Neural cell (in vitro differentiated cells): ENCODE measurements around the gene URB2.

Experiments
- CTCF ChIP-seq: fragments of 450-650 bp; IDR thresholded peaks from 2 replicates; pipeline ENCODE4 v1.5.1; 2014; ENCODE audit warnings: antibody characterized with exemption, mild to moderate bottlenecking, moderate library complexity; ENCODE audit not compliant: poor library complexity, severe bottlenecking
- EP300 ChIP-seq: fragments of 450-650 bp; conservative IDR thresholded peaks from 2 replicates; pipeline ENCODE4 v1.6.1; 2014; ENCODE audit warnings: antibody characterized with exemption, mild to moderate bottlenecking, moderate library complexity; ENCODE audit not compliant: poor library complexity, severe bottlenecking
- TAF1 ChIP-seq: IDR thresholded peaks from 2 replicates; pipeline ENCODE4 v1.6.1; 2012; ENCODE audit warnings: low read depth

GRCh38 chr1:229671310-229671709, 45.3 kb downstream of the URB2 start:
- TF ChIP-seq EP300 (no peak), CTCF (no peak), TAF1 (no peak)
